H1 (cell line): ENCODE results near the gene LPP.

Source experiments
- CBX8 ChIP-seq: fragments of 300-800, 300-1000 bp; sonication (generic); IDR thresholded peaks from 2 replicates; pipeline ENCODE4 v1.7.1; 2016; ENCODE audit warnings: low read depth, low read length, borderline replicate concordance
- CTCF ChIP-seq, 3 experiments: IDR thresholded peaks; 1 replicate in 2 of 3; 2 replicates in 1 of 3; pipeline versions ENCODE4 v1.5.1 to v1.6.1; 2011; ENCODE audit warnings: low read length in 3 of 3, mild to moderate bottlenecking in 3 of 3, inconsistent platforms in 2 of 3, low read depth in 1 of 3, moderate library complexity in 1 of 3; ENCODE audit not compliant: insufficient read depth in 1 of 3; ENCODE audit errors: control extremely low read depth in 1 of 3
- EGR1 ChIP-seq: IDR thresholded peaks from 2 replicates; pipeline ENCODE4 v1.6.1; 2011; ENCODE audit warnings: low read depth, low read length, borderline replicate concordance
- EP300 ChIP-seq, 2 experiments: IDR thresholded peaks; 1 replicate in 1 of 2; 2 replicates in 1 of 2; pipeline ENCODE4 v1.6.1; 2011 to 2012; ENCODE audit warnings: low read depth in 2 of 2, low read length in 2 of 2, mild to moderate bottlenecking in 2 of 2, borderline replicate concordance in 1 of 2, inconsistent platforms in 1 of 2, moderate library complexity in 1 of 2
- GABPA ChIP-seq: IDR thresholded peaks from 2 replicates; pipeline ENCODE4 v1.6.1; 2011; ENCODE audit warnings: mild to moderate bottlenecking, low read length, moderate library complexity, borderline replicate concordance; ENCODE audit not compliant: insufficient read depth
- RAD21 ChIP-seq, 2 experiments: IDR thresholded peaks in 1 of 2; conservative IDR thresholded peaks in 1 of 2; 2 replicates each; pipeline ENCODE4 v1.6.1; 2011; ENCODE audit warnings: low read depth in 2 of 2, low read length in 2 of 2, improper control_type of control experiment in 1 of 2, inconsistent platforms in 1 of 2, mild to moderate bottlenecking in 1 of 2, moderate library complexity in 1 of 2
- RFX5 ChIP-seq: IDR thresholded peaks from 2 replicates; pipeline ENCODE4 v1.6.1; 2011; ENCODE audit warnings: low read depth, low read length, improper control_type of control experiment, borderline replicate concordance
- SIN3A ChIP-seq, 2 experiments: IDR thresholded peaks in 1 of 2; conservative IDR thresholded peaks in 1 of 2; 2 replicates each; pipeline ENCODE4 v1.6.1; 2011 to 2012; ENCODE audit warnings: low read length in 2 of 2, improper control_type of control experiment in 1 of 2, low read depth in 1 of 2, mild to moderate bottlenecking in 1 of 2
- TCF12 ChIP-seq: IDR thresholded peaks from 2 replicates; pipeline ENCODE4 v1.6.1; 2011; ENCODE audit warnings: low read depth, mild to moderate bottlenecking, low read length
- ZNF274 ChIP-seq: IDR thresholded peaks from 2 replicates; pipeline ENCODE4 v1.7.0; 2012; ENCODE audit warnings: low read length, borderline replicate concordance; ENCODE audit errors: extremely low read depth
- TF ChIP-seq, protein P1 (sequence below): IDR thresholded peaks from 2 replicates; pipeline ENCODE4 v1.6.1; 2011; ENCODE audit warnings: low read depth, mild to moderate bottlenecking, low read length; ENCODE audit not compliant: insufficient read depth
- TF ChIP-seq, protein P2 (sequence below): IDR thresholded peaks from 2 replicates; pipeline ENCODE4 v1.6.1; 2012; ENCODE audit warnings: low read length, inconsistent platforms
- TF ChIP-seq, protein P3 (sequence below): IDR thresholded peaks from 2 replicates; pipeline ENCODE4 v1.6.1; 2011; ENCODE audit warnings: low read length, improper control_type of control experiment

DNA sequence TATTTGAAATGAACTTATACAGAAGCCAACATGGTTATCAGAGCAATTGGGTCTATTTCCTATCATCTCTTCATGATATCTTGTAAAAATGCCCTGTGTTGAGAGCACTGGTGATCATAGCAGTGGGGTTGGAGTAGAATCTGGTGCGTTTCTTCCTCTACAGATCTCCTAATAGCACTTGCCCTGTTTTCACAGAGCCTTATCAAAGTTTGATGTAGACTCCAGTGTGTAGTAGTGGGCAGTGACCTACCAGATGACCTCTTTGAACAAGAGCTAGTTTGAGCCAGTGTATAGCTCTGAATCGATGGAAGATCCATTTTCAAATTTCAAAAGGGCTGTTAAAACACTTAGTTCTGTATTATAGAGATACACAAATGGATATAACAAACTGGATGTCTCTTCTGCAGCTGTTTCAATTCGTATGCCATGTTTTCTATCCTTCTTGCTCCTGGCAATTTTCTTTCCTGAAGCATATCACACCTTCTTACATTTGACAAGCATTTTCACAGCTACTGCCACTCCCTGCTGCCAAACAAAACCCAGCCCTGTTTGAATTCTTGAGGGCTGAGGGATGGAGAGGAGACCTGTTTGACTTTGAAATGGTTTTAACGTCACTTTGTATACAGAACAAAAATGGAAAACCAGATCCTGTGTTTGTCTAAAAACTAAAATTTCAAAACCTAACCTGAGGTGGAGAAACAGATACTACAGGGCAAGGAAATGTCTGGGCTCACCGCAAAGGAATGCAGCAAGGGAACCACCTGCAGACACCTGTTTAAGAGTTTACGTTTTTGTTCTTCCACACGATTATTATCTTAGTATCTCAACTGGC, 663.4 kb downstream of the LPP start:
- no peak for TF ChIP-seq GABPA
- no peak for TF ChIP-seq EP300 (IDR thresholded peaks at IDR 0.05; ENCODE audit: borderline replicate concordance in 1 of 2, low read depth in 2 of 2, low read length in 2 of 2)
- TF ChIP-seq TCF12 = no peak
- TF ChIP-seq, protein P1, sequence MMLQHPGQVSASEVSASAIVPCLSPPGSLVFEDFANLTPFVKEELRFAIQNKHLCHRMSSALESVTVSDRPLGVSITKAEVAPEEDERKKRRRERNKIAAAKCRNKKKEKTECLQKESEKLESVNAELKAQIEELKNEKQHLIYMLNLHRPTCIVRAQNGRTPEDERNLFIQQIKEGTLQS = no peak
- no peak for TF ChIP-seq CTCF (IDR thresholded peaks at IDR 0.05; ENCODE audit: control extremely low read depth in 1 of 3, insufficient read depth in 1 of 3, low read depth in 1 of 3, low read length in 3 of 3)
- TF ChIP-seq, protein P2, sequence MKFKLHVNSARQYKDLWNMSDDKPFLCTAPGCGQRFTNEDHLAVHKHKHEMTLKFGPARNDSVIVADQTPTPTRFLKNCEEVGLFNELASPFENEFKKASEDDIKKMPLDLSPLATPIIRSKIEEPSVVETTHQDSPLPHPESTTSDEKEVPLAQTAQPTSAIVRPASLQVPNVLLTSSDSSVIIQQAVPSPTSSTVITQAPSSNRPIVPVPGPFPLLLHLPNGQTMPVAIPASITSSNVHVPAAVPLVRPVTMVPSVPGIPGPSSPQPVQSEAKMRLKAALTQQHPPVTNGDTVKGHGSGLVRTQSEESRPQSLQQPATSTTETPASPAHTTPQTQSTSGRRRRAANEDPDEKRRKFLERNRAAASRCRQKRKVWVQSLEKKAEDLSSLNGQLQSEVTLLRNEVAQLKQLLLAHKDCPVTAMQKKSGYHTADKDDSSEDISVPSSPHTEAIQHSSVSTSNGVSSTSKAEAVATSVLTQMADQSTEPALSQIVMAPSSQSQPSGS = no peak
- TF ChIP-seq, protein P3, sequence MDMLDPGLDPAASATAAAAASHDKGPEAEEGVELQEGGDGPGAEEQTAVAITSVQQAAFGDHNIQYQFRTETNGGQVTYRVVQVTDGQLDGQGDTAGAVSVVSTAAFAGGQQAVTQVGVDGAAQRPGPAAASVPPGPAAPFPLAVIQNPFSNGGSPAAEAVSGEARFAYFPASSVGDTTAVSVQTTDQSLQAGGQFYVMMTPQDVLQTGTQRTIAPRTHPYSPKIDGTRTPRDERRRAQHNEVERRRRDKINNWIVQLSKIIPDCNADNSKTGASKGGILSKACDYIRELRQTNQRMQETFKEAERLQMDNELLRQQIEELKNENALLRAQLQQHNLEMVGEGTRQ = no peak
- no peak for TF ChIP-seq SIN3A (conservative IDR thresholded peaks at IDR 0.05 in 1 of 2, IDR thresholded peaks at IDR 0.05 in 1 of 2; ENCODE audit: low read depth in 1 of 2, low read length in 2 of 2)
- TF ChIP-seq RAD21 (IDR thresholded peaks at IDR 0.05 in 1 of 2, conservative IDR thresholded peaks at IDR 0.05 in 1 of 2; ENCODE audit: low read depth in 2 of 2, low read length in 2 of 2) = no peak
- no peak for TF ChIP-seq ZNF274
- no peak for TF ChIP-seq CBX8
- no peak for TF ChIP-seq RFX5
- TF ChIP-seq EGR1 = no peak
